Measurements from ENCODE around the gene KCMF1.

DNA sequence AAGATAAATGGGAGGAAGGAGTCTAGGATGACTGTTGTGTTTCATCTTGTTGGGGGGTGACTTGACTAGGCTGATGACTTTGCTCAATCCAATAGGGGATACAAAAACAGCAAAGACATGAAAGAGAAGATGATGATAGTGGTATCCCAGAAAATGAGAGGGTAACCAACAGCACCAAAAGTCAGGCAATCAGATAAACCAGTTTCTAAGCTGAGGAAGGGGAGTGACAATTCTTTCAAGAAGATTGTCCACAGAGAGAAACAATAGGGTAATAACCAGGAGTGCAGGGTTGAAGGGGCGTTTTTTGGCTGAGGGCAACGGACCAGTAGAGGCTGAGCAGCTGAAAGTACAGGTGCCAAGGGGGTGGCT lies 7.7 kb upstream of the KCMF1 start:
- TF ChIP-seq POLR2A (IDR thresholded peaks at IDR 0.05) = no peak
- TF ChIP-seq, protein P1, sequence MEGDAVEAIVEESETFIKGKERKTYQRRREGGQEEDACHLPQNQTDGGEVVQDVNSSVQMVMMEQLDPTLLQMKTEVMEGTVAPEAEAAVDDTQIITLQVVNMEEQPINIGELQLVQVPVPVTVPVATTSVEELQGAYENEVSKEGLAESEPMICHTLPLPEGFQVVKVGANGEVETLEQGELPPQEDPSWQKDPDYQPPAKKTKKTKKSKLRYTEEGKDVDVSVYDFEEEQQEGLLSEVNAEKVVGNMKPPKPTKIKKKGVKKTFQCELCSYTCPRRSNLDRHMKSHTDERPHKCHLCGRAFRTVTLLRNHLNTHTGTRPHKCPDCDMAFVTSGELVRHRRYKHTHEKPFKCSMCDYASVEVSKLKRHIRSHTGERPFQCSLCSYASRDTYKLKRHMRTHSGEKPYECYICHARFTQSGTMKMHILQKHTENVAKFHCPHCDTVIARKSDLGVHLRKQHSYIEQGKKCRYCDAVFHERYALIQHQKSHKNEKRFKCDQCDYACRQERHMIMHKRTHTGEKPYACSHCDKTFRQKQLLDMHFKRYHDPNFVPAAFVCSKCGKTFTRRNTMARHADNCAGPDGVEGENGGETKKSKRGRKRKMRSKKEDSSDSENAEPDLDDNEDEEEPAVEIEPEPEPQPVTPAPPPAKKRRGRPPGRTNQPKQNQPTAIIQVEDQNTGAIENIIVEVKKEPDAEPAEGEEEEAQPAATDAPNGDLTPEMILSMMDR (IDR thresholded peaks at IDR 0.05) = no peak

Measured in heart left ventricle (tissue), 13 donors.